BLaER1 (cell line): ENCODE results near the gene HSPA4.
"Not testable (repeated sequence)": the region's sequence is repeated elsewhere in the genome, so short reads cannot be mapped to it uniquely, and the experiment has no call there.

Source experiments
- H3K27ac ChIP-seq: shearing (Covaris generic); formaldehyde crosslinking; 2 replicates; pipeline ENCODE4 v1.8.1; 2022
- H3K27me3 ChIP-seq: shearing (Covaris generic); formaldehyde crosslinking; 2 replicates; pipeline ENCODE4 v1.8.1; 2022
- H3K36me3 ChIP-seq: shearing (Covaris generic); formaldehyde crosslinking; 2 replicates; pipeline ENCODE4 v1.8.1; 2022
- H3K4me1 ChIP-seq: shearing (Covaris generic); formaldehyde crosslinking; 2 replicates; pipeline ENCODE4 v1.8.1; 2022
- H3K4me2 ChIP-seq: shearing (Covaris generic); formaldehyde crosslinking; 2 replicates; pipeline ENCODE4 v1.8.1; 2022
- H3K4me3 ChIP-seq: shearing (Covaris generic); formaldehyde crosslinking; 2 replicates; pipeline ENCODE4 v1.8.1; 2022
- H3K9ac ChIP-seq: shearing (Covaris generic); formaldehyde crosslinking; 2 replicates; pipeline ENCODE4 v1.8.1; 2022
- H3K9me3 ChIP-seq: shearing (Covaris generic); formaldehyde crosslinking; 2 replicates; pipeline ENCODE4 v1.8.1; 2022
- H4K20me1 ChIP-seq: shearing (Covaris generic); formaldehyde crosslinking; 2 replicates; pipeline ENCODE4 v1.8.1; 2022
- Cebpa-rat ChIP-seq: shearing (Covaris generic); IDR thresholded peaks from 2 replicates; pipeline ENCODE4 v1.8.1; 2022

The HSPA4 gene

DNA sequence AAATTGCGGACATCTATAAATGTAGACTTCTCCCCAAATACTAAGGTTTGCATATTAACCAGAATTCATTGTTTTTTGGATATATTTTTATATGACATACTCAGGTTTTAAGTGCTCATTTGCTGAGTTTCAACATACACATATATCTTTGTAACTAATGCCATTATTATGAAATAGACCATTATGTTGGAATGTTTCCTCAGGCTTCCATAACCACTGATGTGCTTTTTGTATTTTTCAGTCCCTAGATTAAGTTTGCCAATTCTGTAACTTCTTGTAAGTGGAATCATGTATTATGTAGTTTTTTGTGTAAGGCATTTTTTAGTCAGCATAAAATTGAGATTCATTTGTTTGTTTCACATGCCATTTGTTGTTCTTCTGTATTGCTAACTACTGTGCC is 32.1 kb downstream of the HSPA4 start:
- Histone ChIP-seq H3K4me3 (no peak overlapping the region), H3K27ac (no peak overlapping the region), H3K9me3 (no peaks in the 10 kb centered on the region), H3K36me3 (peaks cover 92% of the 10 kb centered on the region), H3K4me2 (no peak overlapping the region), H3K4me1 (no peaks in the 10 kb centered on the region), H4K20me1 (peaks cover 86% of the 10 kb centered on the region), H3K27me3 (no peaks in the 10 kb centered on the region), H3K9ac (no peak overlapping the region)
- no peak for TF ChIP-seq Cebpa-rat

GRCh38 chr5:133085171-133085570 is 33.4 kb downstream of the HSPA4 start:
- H3K4me2 ChIP-seq, H3K27me3 ChIP-seq, H3K4me1 ChIP-seq, H3K9ac ChIP-seq, H3K9me3 ChIP-seq, H3K4me3 ChIP-seq, H3K27ac ChIP-seq: not testable (repeated sequence)
- Histone ChIP-seq H4K20me1 (peaks cover 79% of the 10 kb centered on the region), H3K36me3 (peaks cover 95% of the 10 kb centered on the region)

DNA sequence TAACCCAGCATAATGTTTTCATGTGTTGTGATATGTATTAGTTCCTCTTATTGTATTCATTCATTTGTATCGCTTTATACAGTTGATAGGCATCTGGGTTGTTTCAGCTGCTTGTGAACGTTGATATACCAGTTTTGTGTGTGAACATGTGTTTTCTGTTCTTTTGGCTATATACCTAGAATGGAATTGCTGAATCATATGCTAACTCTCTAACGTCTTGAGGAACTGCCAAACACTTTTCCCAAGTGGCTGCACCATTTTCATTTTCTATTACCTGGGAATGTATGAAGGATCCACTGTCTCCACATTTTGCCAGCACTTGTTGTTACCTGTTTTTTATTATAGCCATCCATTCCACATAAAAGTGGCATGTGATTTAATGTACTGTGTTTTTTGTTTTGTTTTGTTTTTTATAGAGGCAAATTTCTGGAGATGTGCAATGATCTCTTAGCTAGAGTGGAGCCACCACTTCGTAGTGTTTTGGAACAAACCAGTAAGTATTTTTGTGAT is 34.6 kb downstream of the HSPA4 start:
- no peaks in the 10 kb centered on the region for H3K27me3 ChIP-seq
- H3K9me3 ChIP-seq = no peaks in the 10 kb centered on the region
- no peak overlapping the region for H3K9ac ChIP-seq
- H3K4me2 ChIP-seq = no peak overlapping the region
- H3K4me1 ChIP-seq = no peaks in the 10 kb centered on the region
- peaks cover 66% of the 10 kb centered on the region for H4K20me1 ChIP-seq
- H3K4me3 ChIP-seq = no peak overlapping the region
- H3K27ac ChIP-seq = no peak overlapping the region
- peaks cover 100% of the 10 kb centered on the region for H3K36me3 ChIP-seq
- TF ChIP-seq Cebpa-rat = no peak

- peaks cover 57% of the 10 kb centered on the region for H4K20me1 ChIP-seq
- H3K9me3 ChIP-seq = no peaks in the 10 kb centered on the region
- H3K4me2 ChIP-seq = no peak overlapping the region
- H3K4me3 ChIP-seq = no peak overlapping the region
- no peak for TF ChIP-seq Cebpa-rat
- no peak overlapping the region for H3K27ac ChIP-seq
- H3K27me3 ChIP-seq = no peaks in the 10 kb centered on the region
- H3K9ac ChIP-seq = no peak overlapping the region
- H3K36me3 ChIP-seq = peaks cover 100% of the 10 kb centered on the region
- H3K4me1 ChIP-seq = no peaks in the 10 kb centered on the region
These were observed 36.3 kb downstream of the HSPA4 start for GRCh38 chr5:133088064-133088463.

DNA sequence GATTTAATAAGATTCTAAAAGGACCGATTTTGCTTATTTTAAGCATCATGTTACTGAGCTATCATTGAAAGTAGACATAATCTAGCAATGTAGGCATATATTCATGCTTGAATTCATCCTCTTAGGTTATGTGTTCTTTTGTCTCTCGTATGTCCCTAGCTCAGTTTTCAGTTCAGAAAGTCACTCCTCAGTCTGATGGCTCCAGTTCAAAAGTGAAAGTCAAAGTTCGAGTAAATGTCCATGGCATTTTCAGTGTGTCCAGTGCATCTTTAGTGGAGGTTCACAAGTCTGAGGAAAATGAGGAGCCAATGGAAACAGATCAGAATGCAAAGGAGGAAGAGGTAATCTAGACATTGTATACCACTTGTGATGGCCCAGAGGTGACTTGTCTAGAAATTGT is 39.2 kb downstream of the HSPA4 start:
- no peak overlapping the region for H3K4me2 ChIP-seq
- H3K9me3 ChIP-seq = no peaks in the 10 kb centered on the region
- no peak overlapping the region for H3K4me3 ChIP-seq
- H3K4me1 ChIP-seq = no peaks in the 10 kb centered on the region
- H3K27ac ChIP-seq = no peak overlapping the region
- no peaks in the 10 kb centered on the region for H3K27me3 ChIP-seq
- no peak for TF ChIP-seq Cebpa-rat
- H3K9ac ChIP-seq = no peak overlapping the region
- H3K36me3 ChIP-seq = peaks cover 95% of the 10 kb centered on the region
- peaks cover 27% of the 10 kb centered on the region; the same call in 1 of the 2 replicates for H4K20me1 ChIP-seq

GRCh38 chr5:133106343-133106742 is 54.5 kb downstream of the HSPA4 start:
- H3K9ac ChIP-seq = peak overlapping the region; percentile 41; the same call in 1 of the 2 replicates
- no peak overlapping the region for H3K4me3 ChIP-seq
- no peaks in the 10 kb centered on the region for H3K9me3 ChIP-seq
- no peak for TF ChIP-seq Cebpa-rat
- peak overlapping the region; percentile 76 for H3K27ac ChIP-seq
- no peaks in the 10 kb centered on the region for H4K20me1 ChIP-seq
- no peaks in the 10 kb centered on the region for H3K27me3 ChIP-seq
- H3K4me1 ChIP-seq = peaks cover 74% of the 10 kb centered on the region
- H3K4me2 ChIP-seq = peak overlapping the region; percentile 74
- H3K36me3 ChIP-seq = peaks cover 40% of the 10 kb centered on the region

DNA sequence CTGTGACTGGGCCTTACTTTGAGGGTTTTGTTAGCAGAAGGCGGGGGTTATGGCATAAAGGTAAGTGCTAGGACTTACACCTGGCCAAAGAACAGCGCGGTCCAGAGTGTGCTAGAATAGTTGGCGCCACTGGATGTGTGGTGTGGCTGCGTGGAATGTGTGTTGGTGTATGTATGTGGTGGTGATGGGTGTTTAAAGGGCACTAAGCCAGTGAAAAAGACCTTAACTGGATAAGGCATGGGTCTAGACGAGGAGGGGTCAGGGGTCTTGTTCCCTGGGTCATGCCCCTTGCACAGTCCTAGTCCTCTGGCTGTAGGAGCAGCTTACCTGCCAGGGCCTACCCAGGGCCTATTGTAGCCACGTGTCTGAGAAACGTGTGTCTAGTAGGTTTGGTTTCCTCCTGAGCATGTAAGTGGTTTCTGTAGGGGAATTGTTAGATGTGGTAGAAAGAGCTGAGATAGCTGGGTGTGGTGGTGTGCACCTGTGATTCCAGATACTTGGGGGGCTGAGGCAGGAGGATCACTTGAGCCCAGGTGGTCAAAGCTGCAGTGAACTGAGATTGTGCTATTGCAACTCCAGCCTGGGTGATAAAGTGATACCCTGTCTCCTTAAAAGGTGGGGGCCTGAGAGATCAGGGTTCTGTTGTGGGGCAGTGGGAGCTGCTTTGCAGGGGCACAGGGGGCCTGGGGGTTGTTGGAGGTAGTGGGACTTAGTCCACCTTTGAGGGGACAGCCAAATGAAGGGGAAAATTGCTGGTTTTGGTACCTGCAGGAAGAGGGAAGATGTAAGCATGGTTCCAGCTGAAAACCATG is 55.2 kb downstream of the HSPA4 start:
- Histone ChIP-seq H3K4me2 (peak overlapping the region; percentile 74), H3K27ac (peak overlapping the region; percentile 76), H3K9ac (peak overlapping the region; percentile 41; the same call in 1 of the 2 replicates), H3K36me3 (peaks cover 33% of the 10 kb centered on the region), H3K4me3 (no peak overlapping the region), H3K9me3 (no peaks in the 10 kb centered on the region), H4K20me1 (no peaks in the 10 kb centered on the region), H3K4me1 (peaks cover 80% of the 10 kb centered on the region), H3K27me3 (no peaks in the 10 kb centered on the region)
- TF ChIP-seq Cebpa-rat = no peak

DNA sequence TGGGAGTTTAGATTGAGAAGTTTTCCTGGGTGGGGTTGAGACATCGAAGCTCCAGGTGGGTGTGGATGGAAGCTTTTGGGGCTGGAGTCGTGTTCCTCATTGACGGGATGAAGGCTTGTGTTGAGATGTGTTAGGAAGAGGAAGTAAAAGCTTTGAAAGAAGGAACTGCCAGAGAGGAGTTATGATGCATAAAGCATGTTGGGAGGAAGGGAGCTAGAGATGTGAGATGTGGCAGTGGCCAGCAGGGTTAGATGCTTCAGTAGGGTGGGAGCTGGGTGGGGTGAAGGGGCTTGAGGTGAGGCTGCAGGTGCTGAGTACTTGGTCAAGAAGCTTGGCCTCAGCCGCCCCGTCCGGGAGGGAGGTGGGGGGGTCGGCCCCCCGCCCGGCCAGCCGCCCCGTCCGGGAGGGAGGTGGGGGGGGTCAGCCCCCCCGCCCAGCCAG is 56.7 kb downstream of the HSPA4 start:
- H3K9ac ChIP-seq = no peak overlapping the region
- H3K9me3 ChIP-seq = no peaks in the 10 kb centered on the region
- no peak for TF ChIP-seq Cebpa-rat
- peaks cover 20% of the 10 kb centered on the region for H3K36me3 ChIP-seq
- H3K4me3 ChIP-seq = no peak overlapping the region
- no peaks in the 10 kb centered on the region for H4K20me1 ChIP-seq
- peak overlapping the region; percentile 35; the same call in 1 of the 2 replicates for H3K27ac ChIP-seq
- H3K4me2 ChIP-seq = peak overlapping the region; percentile 47
- H3K4me1 ChIP-seq = peaks cover 82% of the 10 kb centered on the region
- H3K27me3 ChIP-seq = no peaks in the 10 kb centered on the region

GRCh38 chr5:133109655-133110483 is 58.1 kb downstream of the HSPA4 start:
- H3K27me3 ChIP-seq = no peaks in the 10 kb centered on the region
- no peak overlapping the region for H3K4me3 ChIP-seq
- no peaks in the 10 kb centered on the region for H3K9me3 ChIP-seq
- peaks cover 82% of the 10 kb centered on the region for H3K4me1 ChIP-seq
- no peak for TF ChIP-seq Cebpa-rat
- H3K4me2 ChIP-seq = no peak overlapping the region
- H3K36me3 ChIP-seq = peaks cover 6% of the 10 kb centered on the region
- H3K9ac ChIP-seq = no peak overlapping the region
- no peak overlapping the region for H3K27ac ChIP-seq
- no peaks in the 10 kb centered on the region for H4K20me1 ChIP-seq

- Histone ChIP-seq H4K20me1 (no peaks in the 10 kb centered on the region), H3K9me3 (no peaks in the 10 kb centered on the region), H3K36me3 (no peaks in the 10 kb centered on the region), H3K4me1 (peaks cover 80% of the 10 kb centered on the region), H3K4me2 (no peak overlapping the region), H3K4me3 (no peak overlapping the region), H3K27ac (no peak overlapping the region), H3K27me3 (no peaks in the 10 kb centered on the region), H3K9ac (no peak overlapping the region)
- TF ChIP-seq Cebpa-rat = no peak
These were observed 58.9 kb downstream of the HSPA4 start for GRCh38 chr5:133110709-133111108.
